HepG2 (cell line): Measurements from ENCODE around the gene KRTAP4-7.

ENCODE experiments used
- ATF7-NPFF ChIP-seq: sonication (generic); formaldehyde crosslinking; IDR thresholded peaks from 2 replicates; pipeline ENCODE4 v1.8.1; 2023; ENCODE audit warnings: mild to moderate bottlenecking, low read depth, missing genetic modification reagents, moderate library complexity
- CTCF ChIP-seq: sonication (generic); formaldehyde crosslinking; IDR thresholded peaks from 2 replicates; pipeline ENCODE4 v1.5.0; 2020; ENCODE audit warnings: mild to moderate bottlenecking, missing genetic modification reagents, moderate library complexity
- EZH2 ChIP-seq: conservative IDR thresholded peaks from 2 replicates; pipeline ENCODE4 v1.6.1; 2012; ENCODE audit warnings: mild to moderate bottlenecking, low read depth, low read length, moderate library complexity
- FLYWCH1 ChIP-seq: sonication (generic); formaldehyde crosslinking; IDR thresholded peaks from 2 replicates; pipeline ENCODE4 v1.8.1; 2023; ENCODE audit warnings: mild to moderate bottlenecking, missing genetic modification reagents
- HNRNPUL1 ChIP-seq: fragments of 200-400 bp; formaldehyde crosslinking; IDR thresholded peaks from 2 replicates; pipeline ENCODE4 v1.6.1; 2017; ENCODE audit warnings: low read depth, mild to moderate bottlenecking, low read length, moderate library complexity
- JDP2 ChIP-seq: sonication (generic); formaldehyde crosslinking; IDR thresholded peaks from 2 replicates; pipeline ENCODE4 v1.8.1; 2022; ENCODE audit warnings: missing genetic modification reagents, borderline replicate concordance
- MIER2 ChIP-seq: IDR thresholded peaks from 2 replicates; pipeline ENCODE4 v1.6.1; 2016; ENCODE audit warnings: missing biosample characterization, missing genetic modification reagents
- PREB ChIP-seq: sonication (generic); formaldehyde crosslinking; IDR thresholded peaks from 2 replicates; pipeline ENCODE4 v1.4.0; 2020; ENCODE audit warnings: missing genetic modification reagents
- ZNF567 ChIP-seq: sonication (generic); formaldehyde crosslinking; IDR thresholded peaks from 2 replicates; pipeline ENCODE4 v1.8.1; 2023; ENCODE audit warnings: mild to moderate bottlenecking, missing genetic modification reagents, borderline replicate concordance
- TF ChIP-seq, protein P1 (sequence below): sonication (generic); formaldehyde crosslinking; IDR thresholded peaks from 2 replicates; pipeline ENCODE4 v1.8.0; 2022; ENCODE audit warnings: mild to moderate bottlenecking, missing genetic modification reagents, moderate library complexity

DNA sequence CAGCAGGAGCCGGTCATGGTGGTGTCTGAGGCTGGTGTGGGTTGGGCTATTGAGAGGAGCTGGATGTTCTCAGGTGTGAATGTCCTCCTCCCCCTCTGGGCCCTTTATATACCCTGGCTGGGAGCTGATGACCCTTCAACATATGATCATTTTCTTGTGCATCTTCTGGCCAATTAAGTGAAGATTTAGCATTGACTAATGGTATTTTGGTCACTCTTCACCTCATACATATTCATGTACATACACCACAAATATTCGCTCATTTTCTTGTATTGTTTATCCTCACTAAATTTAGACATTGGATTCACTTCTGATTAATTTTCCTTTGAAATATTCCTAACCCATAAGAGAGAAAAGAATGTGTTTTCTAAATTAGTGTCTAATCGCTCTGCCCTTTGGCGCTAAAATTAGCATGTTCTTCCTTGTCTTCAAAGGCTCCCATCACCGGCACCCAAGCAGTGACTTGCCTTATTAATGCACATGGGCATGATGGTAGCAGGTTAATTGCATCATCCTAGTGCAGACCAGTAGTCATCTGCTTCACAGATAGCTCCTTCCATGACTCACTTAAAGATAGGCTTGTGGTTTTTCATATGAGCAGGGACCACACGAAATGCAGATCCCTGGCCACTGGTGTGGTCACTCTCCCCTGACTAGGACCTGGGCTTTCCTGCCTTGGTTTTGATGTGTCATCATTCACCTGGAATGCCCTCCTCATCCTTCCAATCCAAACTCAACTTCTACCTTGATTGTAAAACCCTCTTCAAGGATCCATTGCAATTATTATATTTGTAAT lies 17.9 kb upstream of the KRTAP4-7 start, which contains the start of gene KRTAP2-4:
- TF ChIP-seq CTCF (CRISPR knock-in tag), result no peak
- TF ChIP-seq, protein P1, sequence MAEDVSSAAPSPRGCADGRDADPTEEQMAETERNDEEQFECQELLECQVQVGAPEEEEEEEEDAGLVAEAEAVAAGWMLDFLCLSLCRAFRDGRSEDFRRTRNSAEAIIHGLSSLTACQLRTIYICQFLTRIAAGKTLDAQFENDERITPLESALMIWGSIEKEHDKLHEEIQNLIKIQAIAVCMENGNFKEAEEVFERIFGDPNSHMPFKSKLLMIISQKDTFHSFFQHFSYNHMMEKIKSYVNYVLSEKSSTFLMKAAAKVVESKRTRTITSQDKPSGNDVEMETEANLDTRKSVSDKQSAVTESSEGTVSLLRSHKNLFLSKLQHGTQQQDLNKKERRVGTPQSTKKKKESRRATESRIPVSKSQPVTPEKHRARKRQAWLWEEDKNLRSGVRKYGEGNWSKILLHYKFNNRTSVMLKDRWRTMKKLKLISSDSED (CRISPR knock-in tag), result no peak
- no peak for TF ChIP-seq ATF7-NPFF
- TF ChIP-seq FLYWCH1, result no peak
- TF ChIP-seq PREB, result no peak
- TF ChIP-seq ZNF567 (CRISPR knock-in tag), result no peak
- no peak for TF ChIP-seq JDP2 (CRISPR knock-in tag)
- no peak for TF ChIP-seq HNRNPUL1
- no peak for TF ChIP-seq EZH2
- no peak for TF ChIP-seq MIER2 (CRISPR knock-in tag)
